ENCODE data around the gene TANC1. TPM values are rescaled to one million over a fixed set of nuclear protein-coding genes. Genes with fewer than 3 reads are reported as not detected.
A peak's percentile ranks its signal among the peaks of the same experiment; 100 is the strongest.

TANC1 gene
- total RNA-seq, 1 experiment from 2014 or later: 2.5 TPM

DNA sequence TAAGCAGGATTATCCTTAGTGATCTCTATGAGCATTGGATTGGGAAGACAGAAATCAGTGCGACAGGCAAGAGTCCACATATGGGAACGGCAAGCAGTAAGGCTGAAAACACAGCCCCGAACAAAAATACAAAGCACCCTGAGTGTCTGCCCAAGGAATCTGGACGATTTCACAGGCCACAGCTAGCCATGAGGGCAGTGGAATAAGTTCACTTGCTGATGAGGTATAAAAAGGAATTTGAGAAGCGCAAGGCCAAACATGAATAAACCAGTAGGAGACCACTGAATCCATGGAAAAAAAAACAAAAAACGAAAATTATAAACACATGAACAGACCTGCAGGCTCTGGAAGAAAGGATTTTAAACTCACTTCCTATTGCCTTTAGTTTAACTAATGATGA lies 293.8 kb downstream of the TANC1 start:
- Histone ChIP-seq H2AK5ac (ENCODE audit: insufficient read length, low read length) (no peak overlapping the region), H2AFZ (ENCODE audit: low read length) (no peak overlapping the region), H3K4ac (ENCODE audit: low read depth, low read length) (no peak overlapping the region), H3K9ac (ENCODE audit: extremely low read depth, insufficient read length, low read length) (no peak overlapping the region), H3K4me2 (ENCODE audit: insufficient read depth, insufficient read length, low read length) (no peak overlapping the region), H3K9me3 (ENCODE audit: control insufficient read depth, low read depth, low read length) (no peaks in the 10 kb centered on the region), H3K79me2 (ENCODE audit: insufficient read depth, low read length) (no peaks in the 10 kb centered on the region), H3K27me3 (ENCODE audit: insufficient read depth, low read length) (no peaks in the 10 kb centered on the region), H2BK12ac (ENCODE audit: insufficient read length, low read depth, low read length) (no peak overlapping the region), H2BK20ac (ENCODE audit: low read depth, low read length, poor library complexity, severe bottlenecking) (no peak overlapping the region), H3K14ac (ENCODE audit: insufficient read depth, low read length) (no peak overlapping the region), H2BK5ac (ENCODE audit: insufficient read length, low read length) (no peak overlapping the region), H3K4me1 (ENCODE audit: insufficient read depth, low read length) (peaks cover 2% of the 10 kb centered on the region; the same call in 1 of the 2 replicates), H4K5ac (ENCODE audit: insufficient read length, low read depth, low read length) (no peak overlapping the region), H3K27ac (ENCODE audit: insufficient read length, low read depth, low read length) (no peak overlapping the region), H4K91ac (ENCODE audit: insufficient read length, low read depth, low read length) (no peak overlapping the region), H3K79me1 (ENCODE audit: insufficient read depth, low read depth, low read length, poor library complexity, severe bottlenecking) (no peaks in the 10 kb centered on the region), H4K20me1 (ENCODE audit: control insufficient read depth, insufficient read depth, insufficient read length) (no peaks in the 10 kb centered on the region), H2BK15ac (ENCODE audit: low read depth, low read length) (no peak overlapping the region), H2BK120ac (ENCODE audit: low read depth, low read length, poor library complexity, severe bottlenecking) (no peak overlapping the region), H4K8ac (replicated peaks; ENCODE audit: insufficient read length, low read depth, low read length) (no peak overlapping the region), H3K18ac (ENCODE audit: insufficient read length, low read depth, low read length) (no peak overlapping the region), H3K23ac (ENCODE audit: insufficient read length, low read depth, low read length) (no peak overlapping the region), H3K23me2 (ENCODE audit: insufficient read length, low read depth, low read length, poor library complexity, severe bottlenecking) (no peaks in the 10 kb centered on the region), H3T11ph (ENCODE audit: low read length) (no peak overlapping the region), H3K56ac (ENCODE audit: insufficient read length, low read depth, low read length) (no peak overlapping the region)
- H3K4me1 Mint-ChIP-seq: peaks cover 5 to 8% of the 10 kb centered on the region in 2 experiments
- no peaks in the 10 kb centered on the region for H3K27me3 Mint-ChIP-seq (ENCODE audit: low read depth)
- no CpG with 5 or more reads among the region's 6 CpGs for WGBS (ENCODE audit: extremely low coverage, insufficient read length, low lambda C conversion rate)
- no peak overlapping the region for H3K4me3 Mint-ChIP-seq
- H3K9me3 Mint-ChIP-seq: no peaks in the 10 kb centered on the region
- H3K36me3 Mint-ChIP-seq (ENCODE audit: insufficient read depth in 1 of 3, low read depth in 3 of 3): peaks cover 0 to 2% (median 0%) of the 10 kb centered on the region in 3 experiments; a peak in 1 of 7 replicates
- 0 out of 7 replicates have a peak overlapping the region, but pooled peaks of 1 of the 3 experiments have one; percentile 6 for H3K27ac Mint-ChIP-seq
- TF ChIP-seq, protein P1, sequence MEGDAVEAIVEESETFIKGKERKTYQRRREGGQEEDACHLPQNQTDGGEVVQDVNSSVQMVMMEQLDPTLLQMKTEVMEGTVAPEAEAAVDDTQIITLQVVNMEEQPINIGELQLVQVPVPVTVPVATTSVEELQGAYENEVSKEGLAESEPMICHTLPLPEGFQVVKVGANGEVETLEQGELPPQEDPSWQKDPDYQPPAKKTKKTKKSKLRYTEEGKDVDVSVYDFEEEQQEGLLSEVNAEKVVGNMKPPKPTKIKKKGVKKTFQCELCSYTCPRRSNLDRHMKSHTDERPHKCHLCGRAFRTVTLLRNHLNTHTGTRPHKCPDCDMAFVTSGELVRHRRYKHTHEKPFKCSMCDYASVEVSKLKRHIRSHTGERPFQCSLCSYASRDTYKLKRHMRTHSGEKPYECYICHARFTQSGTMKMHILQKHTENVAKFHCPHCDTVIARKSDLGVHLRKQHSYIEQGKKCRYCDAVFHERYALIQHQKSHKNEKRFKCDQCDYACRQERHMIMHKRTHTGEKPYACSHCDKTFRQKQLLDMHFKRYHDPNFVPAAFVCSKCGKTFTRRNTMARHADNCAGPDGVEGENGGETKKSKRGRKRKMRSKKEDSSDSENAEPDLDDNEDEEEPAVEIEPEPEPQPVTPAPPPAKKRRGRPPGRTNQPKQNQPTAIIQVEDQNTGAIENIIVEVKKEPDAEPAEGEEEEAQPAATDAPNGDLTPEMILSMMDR (conservative IDR thresholded peaks at IDR 0.05): no peak
- DNase-seq: no peak
